Epithelial cell of proximal tubule (primary cell): ENCODE measurements around the gene PAMR1. TPM values are rescaled to one million over a fixed set of nuclear protein-coding genes. Genes with fewer than 3 reads are reported as not detected.

Experiments used
- DNase-seq: peaks from one replicate; pipeline ENCODE4 v3.0.0-alpha.2; 2011; ENCODE audit warnings: low read depth
- H3K4me3 ChIP-seq: 2 replicates; pipeline ENCODE4 v1.5.1; 2011; ENCODE audit warnings: low read depth, mild to moderate bottlenecking, low read length
- total RNA-seq: library from RNA; depleted of rRNA; stranded (reverse); fragments of >200 nt; gene quantifications from 2 replicates; pipeline ENCODE4 v1.2.3, GENCODE V29; 2015
- TF ChIP-seq, protein P1 (sequence below): conservative IDR thresholded peaks from 2 replicates; pipeline ENCODE4 v1.5.1; 2012; ENCODE audit warnings: low read depth, mild to moderate bottlenecking, low read length

PAMR1 gene
- 0.06 and 0.22 TPM in 2 replicates for total RNA-seq

DNA sequence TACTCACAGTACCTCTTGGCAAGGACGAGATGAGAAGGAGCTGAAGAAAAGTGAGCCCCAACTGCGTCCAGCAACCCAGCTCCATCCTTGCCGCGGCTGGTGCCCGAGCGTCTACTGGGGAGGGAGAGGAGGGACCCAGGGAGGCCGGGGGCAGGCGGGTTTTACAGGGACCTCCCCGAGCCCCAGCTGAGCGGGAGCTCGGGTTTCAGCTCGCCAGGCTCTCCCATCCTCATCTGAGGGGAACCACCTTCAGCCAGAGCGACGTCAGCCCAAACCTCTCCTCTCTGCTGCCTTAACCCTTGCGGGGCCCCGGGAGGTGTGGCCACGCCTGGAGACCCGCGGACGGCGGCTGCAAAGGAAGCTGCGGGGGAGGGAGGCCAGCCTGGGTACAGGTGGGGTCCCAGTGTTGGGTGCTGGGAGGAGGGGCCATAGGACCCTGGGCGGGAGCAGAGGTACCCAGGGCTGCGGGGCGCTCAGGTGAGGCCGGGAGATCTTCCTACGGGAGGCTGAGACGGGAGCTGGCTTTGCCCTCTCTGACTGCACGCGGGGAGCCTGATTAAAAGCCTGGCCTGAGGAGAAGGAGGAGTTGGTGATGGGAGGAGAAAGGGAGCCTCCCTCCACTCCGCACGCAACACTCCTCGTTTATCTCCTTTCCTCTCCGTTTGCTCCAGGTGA is at the start of gene PAMR1:
Gene PAMR1 (minus strand): TSS at position 116 of the 675 bp plus-strand sequence. CDS start 31 bp downstream, at position 85.
- no peak for DNase-seq
- no peak within 1 kb of the TSS for H3K4me3 ChIP-seq

GRCh38 chr11:35571696-35572095 is 46.3 kb upstream of the PAMR1 start:
- TF ChIP-seq, protein P1, sequence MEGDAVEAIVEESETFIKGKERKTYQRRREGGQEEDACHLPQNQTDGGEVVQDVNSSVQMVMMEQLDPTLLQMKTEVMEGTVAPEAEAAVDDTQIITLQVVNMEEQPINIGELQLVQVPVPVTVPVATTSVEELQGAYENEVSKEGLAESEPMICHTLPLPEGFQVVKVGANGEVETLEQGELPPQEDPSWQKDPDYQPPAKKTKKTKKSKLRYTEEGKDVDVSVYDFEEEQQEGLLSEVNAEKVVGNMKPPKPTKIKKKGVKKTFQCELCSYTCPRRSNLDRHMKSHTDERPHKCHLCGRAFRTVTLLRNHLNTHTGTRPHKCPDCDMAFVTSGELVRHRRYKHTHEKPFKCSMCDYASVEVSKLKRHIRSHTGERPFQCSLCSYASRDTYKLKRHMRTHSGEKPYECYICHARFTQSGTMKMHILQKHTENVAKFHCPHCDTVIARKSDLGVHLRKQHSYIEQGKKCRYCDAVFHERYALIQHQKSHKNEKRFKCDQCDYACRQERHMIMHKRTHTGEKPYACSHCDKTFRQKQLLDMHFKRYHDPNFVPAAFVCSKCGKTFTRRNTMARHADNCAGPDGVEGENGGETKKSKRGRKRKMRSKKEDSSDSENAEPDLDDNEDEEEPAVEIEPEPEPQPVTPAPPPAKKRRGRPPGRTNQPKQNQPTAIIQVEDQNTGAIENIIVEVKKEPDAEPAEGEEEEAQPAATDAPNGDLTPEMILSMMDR = no peak
- no peak for DNase-seq
- no peak overlapping the region for H3K4me3 ChIP-seq

More for the DNA sequence above, at the start of gene PAMR1:
- TF ChIP-seq, protein P1 = no peak

DNA sequence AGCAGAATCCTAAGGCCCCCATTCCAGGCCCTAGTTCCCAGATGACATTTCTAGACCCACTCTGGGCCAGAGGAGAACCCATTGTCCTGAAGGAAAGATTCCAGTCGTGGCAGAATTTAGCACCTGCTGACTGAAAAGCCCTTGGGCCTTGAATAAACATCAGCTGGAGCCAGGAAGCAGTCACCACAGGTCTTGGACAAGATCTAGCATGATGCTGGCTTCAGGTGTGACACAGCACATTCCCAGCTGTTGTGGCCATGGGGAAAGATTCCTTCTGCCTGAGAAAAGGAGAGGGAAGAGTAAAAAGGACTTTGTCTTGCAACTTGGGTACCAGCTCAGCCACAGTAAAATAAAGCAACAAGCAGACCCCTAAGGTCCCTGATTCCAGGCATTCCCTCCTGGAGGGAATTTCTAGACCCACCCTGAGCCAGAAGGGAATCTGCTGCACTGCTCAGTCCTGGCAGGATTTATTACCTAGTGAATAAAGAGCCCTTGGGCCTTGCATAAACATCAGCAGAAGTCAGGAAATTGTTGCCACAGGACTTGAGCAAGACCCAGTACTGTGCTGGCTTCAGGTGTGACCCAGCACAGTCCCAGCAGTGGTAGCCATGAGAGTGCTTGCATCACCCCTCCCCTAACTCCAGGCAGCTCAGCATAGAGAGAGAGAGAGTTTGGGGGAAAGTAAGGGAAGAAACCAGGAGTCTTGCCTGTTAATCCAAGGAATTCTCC is 42.5 kb upstream of the PAMR1 start:
- DNase-seq = no peak
- no peak overlapping the region for H3K4me3 ChIP-seq
- TF ChIP-seq, protein P1 = no peak

DNA sequence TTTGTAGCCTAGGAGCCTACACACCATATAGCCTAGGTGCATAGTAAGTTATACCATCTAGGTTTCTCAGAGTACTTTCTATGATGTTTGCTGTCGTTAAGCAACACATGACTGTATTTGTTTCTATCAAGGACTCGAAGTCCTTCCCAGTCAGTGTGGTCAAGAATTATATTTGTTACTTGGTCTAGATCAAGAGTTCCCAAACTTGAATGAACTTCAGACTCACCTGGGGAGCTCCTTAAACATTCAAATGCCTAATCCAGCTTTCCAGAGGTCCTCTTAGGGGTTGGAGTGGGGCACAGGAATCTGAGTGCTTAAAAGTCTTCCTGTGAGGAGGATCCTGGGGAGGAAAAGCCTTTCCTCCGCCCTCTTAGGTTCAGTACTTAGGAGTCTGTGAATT is 41.5 kb upstream of the PAMR1 start:
- TF ChIP-seq, protein P1 = no peak
- no peak overlapping the region for H3K4me3 ChIP-seq
- DNase-seq = no peak

- DNase-seq = no peak
- TF ChIP-seq, protein P1 = no peak
- H3K4me3 ChIP-seq = no peak overlapping the region
These were observed 40.8 kb upstream of the PAMR1 start for GRCh38 chr11:35566181-35566580.

DNA sequence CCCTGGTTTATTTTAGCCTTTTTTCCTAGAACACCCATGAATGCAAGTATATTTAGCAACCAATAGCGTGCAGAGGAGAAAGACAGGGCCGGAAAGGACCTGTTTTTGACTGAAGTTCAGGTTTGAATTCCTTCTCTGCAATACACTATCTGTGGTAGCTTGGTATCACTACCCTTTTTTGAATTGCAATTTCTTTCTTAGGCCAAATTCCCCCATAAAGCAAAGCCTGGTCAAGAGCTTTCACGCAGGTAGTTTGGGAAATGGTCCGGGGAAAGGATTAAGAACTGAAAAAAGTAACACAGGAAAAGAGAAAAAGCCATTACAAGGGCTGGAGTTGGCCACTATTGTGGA is 38.8 kb upstream of the PAMR1 start:
- DNase-seq = no peak
- TF ChIP-seq, protein P1 = no peak
- no peak overlapping the region for H3K4me3 ChIP-seq
